Measurements from ENCODE around the gene OGDH. TPM values are rescaled to one million over a fixed set of nuclear protein-coding genes. Genes with fewer than 3 reads are reported as not detected.
"Not testable (repeated sequence)": the region's sequence is repeated elsewhere in the genome, so short reads cannot be mapped to it uniquely, and the experiment has no call there.

The OGDH gene
- total RNA-seq (2014; rRNA removed; shearing (Covaris generic); ENCODE audit: low replicate concordance): 33.4 and 56.0 TPM in 2 replicates

GRCh38 chr7:44606341-44607140, at the start of gene OGDH:
TSS of gene OGDH (plus strand) at chr7:44606627. CDS start at chr7:44624344, 17,717 bp downstream.
- peak; percentile 98 for DNase-seq (ENCODE audit: low read depth)
- in situ Hi-C loops (cut with HindIII; ENCODE audit: low pct_unique_long_range_greater_than_20kb, low sequenced_read_pairs): no loop called here

GRCh38 chr7:44557485-44557884, 48.9 kb upstream of the OGDH start:
- DNase-seq (ENCODE audit: low read depth): no peak
- in situ Hi-C loops (cut with HindIII; ENCODE audit: low pct_unique_long_range_greater_than_20kb, low sequenced_read_pairs): no loop called here

- in situ Hi-C loops (cut with HindIII; ENCODE audit: low pct_unique_long_range_greater_than_20kb, low sequenced_read_pairs): no loop called here
- DNase-seq (ENCODE audit: low read depth): no peak
Measured at GRCh38 chr7:44559485-44559884, 46.9 kb upstream of the OGDH start.

GRCh38 chr7:44561481-44561880, 44.9 kb upstream of the OGDH start:
- in situ Hi-C loops (cut with HindIII; ENCODE audit: low pct_unique_long_range_greater_than_20kb, low sequenced_read_pairs): no loop called here
- DNase-seq (ENCODE audit: low read depth): no peak

GRCh38 chr7:44561962-44562621, 44.3 kb upstream of the OGDH start:
- peak; percentile 80 for DNase-seq (ENCODE audit: low read depth)
- in situ Hi-C loops (cut with HindIII; ENCODE audit: low pct_unique_long_range_greater_than_20kb, low sequenced_read_pairs): no loop called here

- in situ Hi-C loops (cut with HindIII; ENCODE audit: low pct_unique_long_range_greater_than_20kb, low sequenced_read_pairs): not testable (repeated sequence)
Measured at GRCh38 chr7:44562622-44562962, 43.8 kb upstream of the OGDH start.

GRCh38 chr7:44563171-44563679, 43.2 kb upstream of the OGDH start:
- in situ Hi-C loops (cut with HindIII; ENCODE audit: low pct_unique_long_range_greater_than_20kb, low sequenced_read_pairs): no loop called here
- no peak for DNase-seq (ENCODE audit: low read depth)

More at GRCh38 chr7:44562622-44562962, 43.8 kb upstream of the OGDH start:
- DNase-seq (ENCODE audit: low read depth): not testable (repeated sequence)

- in situ Hi-C loops (cut with HindIII; ENCODE audit: low pct_unique_long_range_greater_than_20kb, low sequenced_read_pairs): no loop called here
- no peak for DNase-seq (ENCODE audit: low read depth)
Measured at GRCh38 chr7:44564606-44565005, 41.8 kb upstream of the OGDH start.

GRCh38 chr7:44565097-44565794, 41.2 kb upstream of the OGDH start:
- peak; percentile 55 for DNase-seq (ENCODE audit: low read depth)
- in situ Hi-C loops (cut with HindIII; ENCODE audit: low pct_unique_long_range_greater_than_20kb, low sequenced_read_pairs): no loop called here

GRCh38 chr7:44565795-44566559, 40.5 kb upstream of the OGDH start:
- DNase-seq (ENCODE audit: low read depth): no peak
- in situ Hi-C loops (cut with HindIII; ENCODE audit: low pct_unique_long_range_greater_than_20kb, low sequenced_read_pairs): no loop called here

- in situ Hi-C loops (cut with HindIII; ENCODE audit: low pct_unique_long_range_greater_than_20kb, low sequenced_read_pairs): no loop called here
- no peak for DNase-seq (ENCODE audit: low read depth)
Measured at GRCh38 chr7:44566680-44567079, 39.7 kb upstream of the OGDH start.

GRCh38 chr7:44567884-44568283, 38.5 kb upstream of the OGDH start:
- in situ Hi-C loops (cut with HindIII; ENCODE audit: low pct_unique_long_range_greater_than_20kb, low sequenced_read_pairs): no loop called here
- no peak for DNase-seq (ENCODE audit: low read depth)

- in situ Hi-C loops (cut with HindIII; ENCODE audit: low pct_unique_long_range_greater_than_20kb, low sequenced_read_pairs): no loop called here
- DNase-seq (ENCODE audit: low read depth): no peak
Measured at GRCh38 chr7:44568771-44569560, 37.5 kb upstream of the OGDH start.

GRCh38 chr7:44569959-44570358, 36.5 kb upstream of the OGDH start:
- no peak for DNase-seq (ENCODE audit: low read depth)
- in situ Hi-C loops (cut with HindIII; ENCODE audit: low pct_unique_long_range_greater_than_20kb, low sequenced_read_pairs): no loop called here

GRCh38 chr7:44572771-44573170, 33.7 kb upstream of the OGDH start:
- no peak for DNase-seq (ENCODE audit: low read depth)
- in situ Hi-C loops (cut with HindIII; ENCODE audit: low pct_unique_long_range_greater_than_20kb, low sequenced_read_pairs): no loop called here

- DNase-seq (ENCODE audit: low read depth): peak; percentile 88
- in situ Hi-C loops (cut with HindIII; ENCODE audit: low pct_unique_long_range_greater_than_20kb, low sequenced_read_pairs): no loop called here
Measured at GRCh38 chr7:44573464-44574286, 32.8 kb upstream of the OGDH start, which contains the start of gene DDX56. TSS of gene DDX56 (minus strand) at chr7:44573908. CDS start at chr7:44573895, 13 bp downstream.
